ENCODE results near the gene RAB12. TPM values are rescaled to one million over a fixed set of nuclear protein-coding genes. Genes with fewer than 3 reads are reported as not detected.
A peak's percentile ranks its signal among the peaks of the same experiment; 100 is the strongest.
"Not testable (repeated sequence)": the region's sequence is repeated elsewhere in the genome, so short reads cannot be mapped to it uniquely, and the experiment has no call there.

RAB12 gene
- total RNA-seq, 1 donor from 2014 or later = 61.3 TPM

DNA sequence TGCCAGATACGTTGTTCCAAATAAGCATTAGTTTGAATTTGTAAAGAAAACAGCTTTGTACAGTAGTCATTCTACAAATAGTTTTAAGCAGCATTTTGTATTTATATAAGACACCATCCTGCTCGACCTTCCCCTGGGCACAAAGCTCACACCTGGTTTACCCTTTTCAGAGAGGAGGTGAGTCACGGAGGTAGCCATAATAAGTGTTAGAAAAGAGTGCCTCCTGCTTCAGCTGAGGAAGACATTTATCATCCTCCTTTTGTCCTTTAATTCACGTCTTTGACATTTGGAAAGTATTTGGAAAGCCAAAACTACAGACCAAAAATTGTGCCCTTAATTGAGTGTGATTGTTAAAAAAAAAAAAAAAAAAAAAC lies 6.8 kb downstream of the RAB12 start:
- DNase-seq (ENCODE audit: low read depth) (peak; percentile 56), FAIRE-seq (no peak)
- no peak overlapping the region for H3K4me3 ChIP-seq (ENCODE audit: low read depth, low read length)
- H3K27me3 ChIP-seq (ENCODE audit: control insufficient read depth, insufficient read depth, low read length) = no peaks in the 10 kb centered on the region
- TF ChIP-seq, protein P1, sequence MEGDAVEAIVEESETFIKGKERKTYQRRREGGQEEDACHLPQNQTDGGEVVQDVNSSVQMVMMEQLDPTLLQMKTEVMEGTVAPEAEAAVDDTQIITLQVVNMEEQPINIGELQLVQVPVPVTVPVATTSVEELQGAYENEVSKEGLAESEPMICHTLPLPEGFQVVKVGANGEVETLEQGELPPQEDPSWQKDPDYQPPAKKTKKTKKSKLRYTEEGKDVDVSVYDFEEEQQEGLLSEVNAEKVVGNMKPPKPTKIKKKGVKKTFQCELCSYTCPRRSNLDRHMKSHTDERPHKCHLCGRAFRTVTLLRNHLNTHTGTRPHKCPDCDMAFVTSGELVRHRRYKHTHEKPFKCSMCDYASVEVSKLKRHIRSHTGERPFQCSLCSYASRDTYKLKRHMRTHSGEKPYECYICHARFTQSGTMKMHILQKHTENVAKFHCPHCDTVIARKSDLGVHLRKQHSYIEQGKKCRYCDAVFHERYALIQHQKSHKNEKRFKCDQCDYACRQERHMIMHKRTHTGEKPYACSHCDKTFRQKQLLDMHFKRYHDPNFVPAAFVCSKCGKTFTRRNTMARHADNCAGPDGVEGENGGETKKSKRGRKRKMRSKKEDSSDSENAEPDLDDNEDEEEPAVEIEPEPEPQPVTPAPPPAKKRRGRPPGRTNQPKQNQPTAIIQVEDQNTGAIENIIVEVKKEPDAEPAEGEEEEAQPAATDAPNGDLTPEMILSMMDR (IDR thresholded peaks at IDR 0.05; ENCODE audit: insufficient read depth, low read length, severe bottlenecking) = no peak
- peaks cover 1% of the 10 kb centered on the region for H3K36me3 ChIP-seq (ENCODE audit: control insufficient read depth, insufficient read depth, low read length)

DNA sequence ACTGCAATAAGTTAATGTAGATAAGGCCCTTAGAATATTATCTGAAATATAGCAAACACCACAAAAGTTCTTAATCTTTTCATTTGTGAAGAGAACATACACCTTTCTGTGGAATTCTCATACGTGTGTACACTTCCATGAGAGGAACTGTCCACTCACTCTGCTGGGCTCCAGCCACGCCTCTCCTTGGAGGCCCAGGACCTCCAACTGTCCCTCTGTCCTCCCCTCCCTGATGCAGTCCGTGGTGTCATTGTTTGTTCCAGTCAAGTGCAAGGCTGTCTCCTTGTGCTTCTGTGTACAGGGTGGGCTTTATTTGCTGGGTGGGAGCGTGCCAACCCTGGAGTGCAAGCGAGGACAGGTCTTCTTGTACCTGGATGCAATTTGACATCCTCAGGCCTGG lies 8.7 kb downstream of the RAB12 start:
- Histone ChIP-seq H3K4me3 (ENCODE audit: low read depth, low read length) (no peak overlapping the region), H3K27me3 (ENCODE audit: control insufficient read depth, insufficient read depth, low read length) (no peaks in the 10 kb centered on the region), H3K36me3 (ENCODE audit: control insufficient read depth, insufficient read depth, low read length) (peaks cover 1% of the 10 kb centered on the region)
- no peak for FAIRE-seq
- no peak for DNase-seq (ENCODE audit: low read depth)
- TF ChIP-seq, protein P1 (IDR thresholded peaks at IDR 0.05; ENCODE audit: insufficient read depth, low read length, severe bottlenecking) = no peak

DNA sequence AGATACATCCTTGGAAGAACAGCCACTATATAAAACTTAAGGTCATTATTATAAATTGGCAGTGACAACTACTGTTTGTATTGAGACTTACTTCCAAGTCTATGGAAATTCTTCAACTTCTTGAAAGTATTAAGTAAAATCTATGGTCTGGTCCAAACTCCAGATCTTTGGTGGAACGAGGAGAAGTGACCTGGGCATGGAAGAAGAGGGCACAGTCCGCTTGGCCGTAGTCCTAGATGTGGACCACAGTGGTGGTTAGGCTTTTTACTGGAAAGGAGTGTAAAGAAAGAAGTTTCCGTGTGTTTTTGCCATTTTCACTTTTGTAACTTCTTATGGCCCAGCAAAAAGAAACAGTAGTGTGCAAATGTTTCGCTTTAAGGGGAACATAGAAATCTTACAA lies 9.8 kb downstream of the RAB12 start:
- FAIRE-seq (no peak), DNase-seq (ENCODE audit: low read depth) (no peak)
- no peak overlapping the region for H3K4me3 ChIP-seq (ENCODE audit: low read depth, low read length)
- no peaks in the 10 kb centered on the region for H3K27me3 ChIP-seq (ENCODE audit: control insufficient read depth, insufficient read depth, low read length)
- TF ChIP-seq, protein P1 (IDR thresholded peaks at IDR 0.05; ENCODE audit: insufficient read depth, low read length, severe bottlenecking) = no peak
- H3K36me3 ChIP-seq (ENCODE audit: control insufficient read depth, insufficient read depth, low read length) = peaks cover 1% of the 10 kb centered on the region

DNA sequence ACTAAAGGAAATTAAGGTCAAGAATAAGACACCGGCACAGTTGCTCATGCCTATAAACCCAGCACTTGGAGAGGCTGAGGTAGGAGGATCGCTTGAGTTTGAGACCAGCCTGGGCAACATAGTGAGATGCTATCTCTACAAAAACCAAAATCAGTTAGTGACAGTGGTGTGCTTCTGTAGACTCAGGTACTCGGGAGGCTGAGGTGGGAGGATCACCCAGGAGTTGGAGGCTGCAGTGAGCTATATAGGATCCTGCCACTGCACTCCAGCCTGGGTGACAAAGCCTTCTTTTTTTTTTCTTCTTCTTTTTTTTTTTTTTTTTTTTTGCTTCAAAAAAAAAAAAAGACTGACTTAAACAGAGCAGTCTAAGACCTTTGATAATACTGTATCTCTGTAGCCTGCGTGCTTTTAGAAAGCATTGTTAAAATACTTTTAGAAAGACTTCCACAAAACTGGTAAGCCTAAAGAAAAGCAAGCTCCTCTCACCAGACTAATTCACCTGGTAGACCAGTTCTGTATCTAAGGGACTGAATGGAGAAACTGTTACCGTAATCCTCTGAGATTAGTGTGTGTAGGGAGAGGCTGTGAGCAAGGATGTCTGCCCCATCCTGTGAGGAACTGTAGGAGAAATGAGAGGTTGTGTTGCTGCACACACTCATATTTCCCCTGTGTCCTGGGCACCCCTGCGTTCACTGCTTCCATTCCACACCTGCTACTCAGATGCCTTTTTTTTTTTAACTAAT lies 10.8 kb downstream of the RAB12 start:
- no peak for DNase-seq (ENCODE audit: low read depth)
- FAIRE-seq = no peak

DNA sequence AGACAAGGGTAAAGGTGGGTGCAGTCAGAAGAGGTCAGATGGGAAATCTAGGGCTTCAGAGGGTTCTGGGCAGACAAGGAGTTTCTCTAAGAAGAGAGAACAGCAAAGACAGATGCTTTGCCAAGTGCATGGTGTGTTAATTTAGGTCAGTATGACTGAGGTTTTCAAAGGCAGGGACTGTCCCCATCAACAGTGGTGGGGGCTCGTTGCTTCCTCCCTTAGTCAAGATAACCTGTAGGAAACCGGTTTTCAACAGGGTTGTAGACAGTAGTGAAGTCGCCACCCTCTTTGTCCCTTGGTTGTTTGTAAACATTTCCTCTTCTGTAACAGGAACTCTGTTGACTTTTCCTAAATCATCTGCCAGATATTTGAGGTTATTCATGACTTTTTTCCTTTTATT lies 11.6 kb downstream of the RAB12 start:
- TF ChIP-seq, protein P1 (IDR thresholded peaks at IDR 0.05; ENCODE audit: insufficient read depth, low read length, severe bottlenecking) = no peak
- Histone ChIP-seq H3K36me3 (ENCODE audit: control insufficient read depth, insufficient read depth, low read length) (peaks cover 8% of the 10 kb centered on the region), H3K27me3 (ENCODE audit: control insufficient read depth, insufficient read depth, low read length) (no peaks in the 10 kb centered on the region), H3K4me3 (ENCODE audit: low read depth, low read length) (no peak overlapping the region)
- no peak for DNase-seq (ENCODE audit: low read depth)
- FAIRE-seq = no peak

More for the DNA sequence above, 10.8 kb downstream of the RAB12 start:
- Histone ChIP-seq H3K27me3 (ENCODE audit: control insufficient read depth, insufficient read depth, low read length) (no peaks in the 10 kb centered on the region), H3K36me3 (ENCODE audit: control insufficient read depth, insufficient read depth, low read length) (peaks cover 1% of the 10 kb centered on the region), H3K4me3 (ENCODE audit: low read depth, low read length) (no peak overlapping the region)
- TF ChIP-seq, protein P1 (IDR thresholded peaks at IDR 0.05; ENCODE audit: insufficient read depth, low read length, severe bottlenecking) = no peak

DNA sequence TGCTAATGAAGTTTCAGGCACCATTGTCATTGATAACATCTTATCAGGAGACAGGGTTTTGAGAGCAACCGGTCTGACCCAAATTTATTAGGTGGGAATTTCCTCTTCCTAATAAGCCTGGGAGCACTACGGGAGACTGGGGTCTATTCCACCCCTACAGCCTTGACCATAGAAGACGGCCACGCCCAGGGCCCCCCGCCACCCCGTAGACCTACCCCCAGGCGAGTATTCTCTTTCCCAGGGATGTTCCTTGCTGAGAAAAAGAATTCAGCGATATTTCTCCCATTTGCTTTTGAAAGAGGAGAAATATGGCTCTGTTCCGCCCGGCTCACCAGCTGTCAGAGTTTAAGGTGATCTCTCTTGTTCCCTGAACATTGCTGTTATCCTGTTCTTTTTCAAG lies 13.4 kb downstream of the RAB12 start:
- not testable (repeated sequence) for FAIRE-seq; H3K27me3 ChIP-seq (ENCODE audit: control insufficient read depth, insufficient read depth, low read length); DNase-seq (ENCODE audit: low read depth); H3K36me3 ChIP-seq (ENCODE audit: control insufficient read depth, insufficient read depth, low read length); H3K4me3 ChIP-seq (ENCODE audit: low read depth, low read length)
